Lower leg skin (tissue), 4 donors: ENCODE data around the gene FAM227B. TPM values are rescaled to one million over a fixed set of nuclear protein-coding genes. Genes with fewer than 3 reads are reported as not detected.
"Not testable (repeated sequence)": the region's sequence is repeated elsewhere in the genome, so short reads cannot be mapped to it uniquely, and the experiment has no call there.

ENCODE experiments used
- DNase-seq, 2 donors: peaks; one replicate each; pipeline ENCODE4 v3.0.0-alpha.2; 2019; ENCODE audit warnings: low spot score in 2 of 2
- H3K4me3 ChIP-seq: fragments of 200-600 bp; sonication (generic); 2 replicates; pipeline ENCODE4 v1.5.1; 2017; ENCODE audit warnings: mild to moderate bottlenecking, low read depth; ENCODE audit not compliant: poor library complexity, severe bottlenecking
- CTCF ChIP-seq, 3 donors: fragments of 450-650 bp; IDR thresholded peaks; one replicate each; pipeline ENCODE4 v1.5.1; 2016; ENCODE audit warnings: antibody characterized with exemption in 3 of 3, mild to moderate bottlenecking in 3 of 3, moderate library complexity in 2 of 3
- POLR2A ChIP-seq, 2 donors: fragments of 450-650 bp; IDR thresholded peaks; one replicate each; pipeline ENCODE4 v1.6.1; 2016 to 2017; ENCODE audit warnings: antibody characterized with exemption in 2 of 2, mild to moderate bottlenecking in 1 of 2, moderate library complexity in 1 of 2
- WGBS, 2 donors: methylation state at CpG; one replicate each; pipeline ENCODE4 v1.1.5; 2018; 5-methylcytosine and 5-hydroxymethylcytosine counted together
- intact Hi-C: fragments of 100-400 bp; cut with DNase I; formaldehyde crosslinking; loops from one replicate; pipeline ENCODE4 v1.15.0; 2023; ENCODE audit warnings: low total_unique reads
- total RNA-seq, 4 donors: library from RNA; depleted of rRNA; stranded (reverse); fragments of >200 nt; gene quantifications; one replicate each; pipeline ENCODE4 v1.1.0, GENCODE V29; 2016

The FAM227B gene
- total RNA-seq, 4 donors from 2014 or later = 3.7 to 9.4 (median 5.5) TPM

GRCh38 chr15:49538520-49538919, 82.1 kb downstream of the FAM227B start:
- H3K4me3 ChIP-seq = no peak overlapping the region
- DNase-seq = no peak
- intact Hi-C loops = no loop called here
- TF ChIP-seq POLR2A (IDR thresholded peaks at IDR 0.05) (no peak), CTCF (IDR thresholded peaks at IDR 0.05) (no peak)

GRCh38 chr15:49530092-49530491, 90.5 kb downstream of the FAM227B start:
- H3K4me3 ChIP-seq = no peak overlapping the region

DNA sequence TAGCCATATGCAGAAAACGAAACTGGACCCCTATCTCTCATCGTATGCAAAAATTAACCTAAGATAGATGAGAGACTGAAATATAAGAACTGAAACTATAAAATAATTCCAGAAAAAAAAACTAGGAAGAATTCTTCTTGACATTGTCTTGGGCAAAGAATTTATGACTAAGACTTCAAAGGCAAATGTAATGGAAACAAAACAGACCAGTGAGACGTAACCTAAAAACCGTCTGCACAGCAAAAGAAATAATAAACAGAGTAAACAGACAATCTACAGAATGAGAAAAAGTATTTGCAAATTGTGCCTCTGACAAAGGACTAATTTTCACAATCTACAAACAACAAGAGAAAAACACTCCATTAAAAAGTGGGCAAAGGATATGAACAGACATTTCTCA, 92.3 kb downstream of the FAM227B start:
- intact Hi-C loops = no loop called here
- no peak overlapping the region for H3K4me3 ChIP-seq
- 71 to 78% methylated on average over 4 of the region's 4 CpGs for WGBS, 2 donors
- no peak for TF ChIP-seq POLR2A (IDR thresholded peaks at IDR 0.05)
- TF ChIP-seq CTCF (IDR thresholded peaks at IDR 0.05) = no peak
- DNase-seq = no peak

More at GRCh38 chr15:49530092-49530491, 90.5 kb downstream of the FAM227B start:
- intact Hi-C loops = no loop called here
- TF ChIP-seq POLR2A (IDR thresholded peaks at IDR 0.05) = no peak
- no peak for TF ChIP-seq CTCF (IDR thresholded peaks at IDR 0.05)
- 62 to 92% methylated on average over 1 of the region's 1 CpG for WGBS, 2 donors
- DNase-seq = no peak

DNA sequence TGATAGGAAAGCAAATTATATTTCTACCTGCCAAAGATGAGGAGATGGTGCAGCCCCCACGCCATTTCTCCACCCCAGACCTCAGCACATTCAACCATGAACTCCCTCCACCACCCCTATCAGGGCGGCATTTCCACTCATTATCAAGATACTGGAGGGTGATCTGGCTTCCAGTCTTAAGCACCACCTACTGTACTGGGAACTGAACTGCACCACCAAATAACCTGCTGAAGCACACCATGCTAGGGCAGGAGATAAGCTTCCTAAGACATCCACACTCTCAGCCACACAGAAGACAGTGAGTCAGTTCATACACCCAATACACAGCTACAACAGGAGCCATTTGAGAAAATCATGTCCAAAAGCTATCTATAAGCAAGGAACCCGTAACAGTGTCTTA, 98.8 kb downstream of the FAM227B start:
- intact Hi-C loops = no loop called here
- 74 to 92% methylated on average over 3 of the region's 3 CpGs for WGBS, 2 donors
- H3K4me3 ChIP-seq = no peak overlapping the region
- TF ChIP-seq CTCF (IDR thresholded peaks at IDR 0.05) (no peak), POLR2A (IDR thresholded peaks at IDR 0.05) (no peak)
- DNase-seq = no peak

DNA sequence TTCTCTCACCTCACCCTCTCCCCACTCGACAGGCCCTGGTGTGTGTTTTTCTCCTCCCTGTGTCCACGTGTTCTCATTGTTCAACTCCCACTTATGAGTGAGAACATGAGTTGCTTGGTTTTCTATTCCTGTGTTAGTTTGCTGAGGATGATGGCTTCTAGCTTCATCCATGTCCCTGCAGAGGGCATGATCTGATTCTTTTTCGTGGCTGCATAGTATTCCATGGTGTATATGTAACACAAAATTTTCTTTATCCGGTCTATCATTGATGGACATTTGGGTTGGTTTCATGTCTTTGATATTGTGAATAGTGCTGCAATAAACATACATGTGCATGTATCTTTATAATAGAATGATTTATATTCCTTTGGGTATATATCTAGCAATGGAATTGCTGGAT, 107.9 kb downstream of the FAM227B start:
- intact Hi-C loops, DNase-seq, H3K4me3 ChIP-seq: not testable (repeated sequence)
- WGBS, 2 donors = 89 to 93% methylated on average over 4 of the region's 4 CpGs

DNA sequence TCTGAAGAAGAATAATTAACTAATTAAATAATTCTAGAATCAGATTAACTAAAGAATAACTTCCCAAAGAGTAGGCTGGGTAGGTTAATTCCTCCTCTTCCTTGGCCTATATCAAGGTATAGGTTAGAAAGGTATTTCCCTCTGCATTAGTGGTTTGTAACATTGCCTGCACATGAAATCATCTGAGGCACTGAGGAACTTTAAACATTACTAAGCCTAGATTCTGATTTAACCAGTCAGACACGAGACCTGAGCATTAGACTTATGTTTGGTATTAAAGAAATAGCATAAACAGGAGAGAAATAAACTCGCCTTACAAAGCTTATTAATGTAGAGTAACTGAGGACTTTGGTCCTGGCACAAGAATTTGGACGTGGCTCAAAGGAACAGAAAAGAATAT, 113.4 kb downstream of the FAM227B start:
- WGBS, 2 donors = 73 to 75% methylated on average over 3 of the region's 3 CpGs
- H3K4me3 ChIP-seq = no peak overlapping the region
- TF ChIP-seq POLR2A (IDR thresholded peaks at IDR 0.05) (no peak), CTCF (IDR thresholded peaks at IDR 0.05) (no peak)
- no peak for DNase-seq
- intact Hi-C loops = no loop called here
